H54 (cell line): ENCODE data around the gene OR1M1.
A peak's percentile ranks its signal among the peaks of the same experiment; 100 is the strongest.

Experiments used
- DNase-seq: peaks from one replicate; pipeline ENCODE4 v3.0.0; 2011; ENCODE audit warnings: low spot score, mixed read lengths; ENCODE audit not compliant: insufficient read length
- FAIRE-seq: peaks from 3 replicates; lab custom pipeline; 2011; peaks lifted over from hg19 to GRCh38; lab: Jason Lieb, UNC
- POLR2A ChIP-seq: IDR thresholded peaks from 2 replicates; pipeline ENCODE4 v1.6.1; 2011; ENCODE audit warnings: low read depth, mild to moderate bottlenecking, low read length

OR1M1 gene

GRCh38 chr19:9126900-9127405, 40.1 kb downstream of the OR1M1 start, which contains the start of gene OR7G3:
TSS of gene OR7G3 (minus strand) at chr19:9126950. CDS start at chr19:9126950, 0 bp downstream.
- no peak for FAIRE-seq
- no peak for DNase-seq
- TF ChIP-seq POLR2A = no peak

GRCh38 chr19:9128171-9128570, 41.3 kb downstream of the OR1M1 start:
- no peak for TF ChIP-seq POLR2A
- peak; percentile 74 for FAIRE-seq
- DNase-seq = peak; percentile 64

GRCh38 chr19:9130965-9131364, 44.1 kb downstream of the OR1M1 start:
- TF ChIP-seq POLR2A = no peak
- FAIRE-seq = no peak
- no peak for DNase-seq

- TF ChIP-seq POLR2A = no peak
- FAIRE-seq (no peak), DNase-seq (no peak)
Observed at GRCh38 chr19:9132422-9132821, 45.6 kb downstream of the OR1M1 start.

- DNase-seq = no peak
- no peak for FAIRE-seq
- no peak for TF ChIP-seq POLR2A
Observed at GRCh38 chr19:9139609-9140158, 52.8 kb downstream of the OR1M1 start.

- peak; percentile 61 for TF ChIP-seq POLR2A
- DNase-seq = peak; percentile 58
- peak; percentile 90 for FAIRE-seq
Observed at GRCh38 chr19:9140159-9140874, 53.5 kb downstream of the OR1M1 start, which contains the start of gene ZNF317. TSS of gene ZNF317 (plus strand) at chr19:9140397. CDS start at chr19:9156017, 15,620 bp downstream.

- FAIRE-seq (no peak), DNase-seq (no peak)
Observed at GRCh38 chr19:9144920-9145319, 58.1 kb downstream of the OR1M1 start.

More at GRCh38 chr19:9144920-9145319, 58.1 kb downstream of the OR1M1 start:
- TF ChIP-seq POLR2A = no peak
